ENCODE measurements around the gene GPR158. TPM values are rescaled to one million over a fixed set of nuclear protein-coding genes. Genes with fewer than 3 reads are reported as not detected.
A peak's percentile ranks its signal among the peaks of the same experiment; 100 is the strongest.

The GPR158 gene
- total RNA-seq, 1 experiment from 2014 or later: 0.24 TPM

DNA sequence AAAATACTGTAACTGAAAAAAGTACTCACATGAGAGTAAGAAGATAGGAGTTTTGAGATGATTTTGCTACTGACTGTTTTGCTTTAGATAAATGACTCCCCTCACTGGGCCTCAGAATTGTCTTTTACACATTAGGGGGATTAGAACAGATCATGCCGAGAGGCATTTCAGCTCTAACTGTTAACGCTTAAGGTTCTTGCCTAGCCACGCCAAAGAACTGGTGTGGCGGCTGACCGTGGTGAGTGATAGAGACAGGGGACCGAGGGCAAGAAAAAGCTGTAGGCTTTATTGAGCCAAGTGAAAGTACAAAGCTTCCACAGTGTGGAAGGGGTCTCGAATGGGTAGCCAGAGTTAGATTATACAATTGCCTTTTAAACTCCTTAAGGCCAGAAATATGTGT, 390.8 kb downstream of the GPR158 start:
- Histone ChIP-seq H4K20me1 (ENCODE audit: control insufficient read depth, insufficient read depth, insufficient read length) (no peaks in the 10 kb centered on the region), H3K23ac (ENCODE audit: insufficient read length, low read depth, low read length) (no peak overlapping the region), H3K23me2 (ENCODE audit: insufficient read length, low read depth, low read length, poor library complexity, severe bottlenecking) (no peaks in the 10 kb centered on the region), H3K9ac (ENCODE audit: extremely low read depth, insufficient read length, low read length) (no peak overlapping the region), H2BK12ac (ENCODE audit: insufficient read length, low read depth, low read length) (no peak overlapping the region), H3K18ac (ENCODE audit: insufficient read length, low read depth, low read length) (no peak overlapping the region), H4K5ac (ENCODE audit: insufficient read length, low read depth, low read length) (no peak overlapping the region), H3K9me3 (ENCODE audit: control insufficient read depth, low read depth, low read length) (no peaks in the 10 kb centered on the region), H4K91ac (ENCODE audit: insufficient read length, low read depth, low read length) (no peak overlapping the region), H2BK5ac (ENCODE audit: insufficient read length, low read length) (no peak overlapping the region), H2AK5ac (ENCODE audit: insufficient read length, low read length) (no peak overlapping the region), H3K79me2 (ENCODE audit: insufficient read depth, low read length) (no peaks in the 10 kb centered on the region), H2BK120ac (ENCODE audit: low read depth, low read length, poor library complexity, severe bottlenecking) (no peak overlapping the region), H3K27me3 (ENCODE audit: insufficient read depth, low read length) (no peaks in the 10 kb centered on the region), H3K79me1 (ENCODE audit: insufficient read depth, low read depth, low read length, poor library complexity, severe bottlenecking) (no peaks in the 10 kb centered on the region), H3T11ph (ENCODE audit: low read length) (no peak overlapping the region), H3K4me2 (ENCODE audit: insufficient read depth, insufficient read length, low read length) (no peak overlapping the region), H3K4ac (ENCODE audit: low read depth, low read length) (no peak overlapping the region), H3K4me1 (ENCODE audit: insufficient read depth, low read length) (no peaks in the 10 kb centered on the region), H3K56ac (ENCODE audit: insufficient read length, low read depth, low read length) (no peak overlapping the region), H4K8ac (replicated peaks; ENCODE audit: insufficient read length, low read depth, low read length) (no peak overlapping the region), H2BK15ac (ENCODE audit: low read depth, low read length) (no peak overlapping the region), H3K27ac (ENCODE audit: insufficient read length, low read depth, low read length) (no peak overlapping the region), H2BK20ac (ENCODE audit: low read depth, low read length, poor library complexity, severe bottlenecking) (no peak overlapping the region), H3K14ac (ENCODE audit: insufficient read depth, low read length) (no peak overlapping the region), H2AFZ (ENCODE audit: low read length) (no peak overlapping the region)
- Mint-ChIP-seq H3K4me3 (no peak overlapping the region), H3K9me3 (no peaks in the 10 kb centered on the region), H3K27ac (peak overlapping the region in 2 of 3 experiments; percentile 9 to 15; a peak in 2 of 7 replicates), H3K27me3 (ENCODE audit: low read depth) (no peaks in the 10 kb centered on the region), H3K4me1 (peaks cover 23 to 33% of the 10 kb centered on the region in 2 experiments), H3K36me3 (ENCODE audit: insufficient read depth in 1 of 3, low read depth in 3 of 3) (no peaks in the 10 kb centered on the region)
- DNase-seq: no peak
- no CpG with 5 or more reads among the region's 7 CpGs for WGBS (ENCODE audit: extremely low coverage, insufficient read length, low lambda C conversion rate)
- TF ChIP-seq, protein P1, sequence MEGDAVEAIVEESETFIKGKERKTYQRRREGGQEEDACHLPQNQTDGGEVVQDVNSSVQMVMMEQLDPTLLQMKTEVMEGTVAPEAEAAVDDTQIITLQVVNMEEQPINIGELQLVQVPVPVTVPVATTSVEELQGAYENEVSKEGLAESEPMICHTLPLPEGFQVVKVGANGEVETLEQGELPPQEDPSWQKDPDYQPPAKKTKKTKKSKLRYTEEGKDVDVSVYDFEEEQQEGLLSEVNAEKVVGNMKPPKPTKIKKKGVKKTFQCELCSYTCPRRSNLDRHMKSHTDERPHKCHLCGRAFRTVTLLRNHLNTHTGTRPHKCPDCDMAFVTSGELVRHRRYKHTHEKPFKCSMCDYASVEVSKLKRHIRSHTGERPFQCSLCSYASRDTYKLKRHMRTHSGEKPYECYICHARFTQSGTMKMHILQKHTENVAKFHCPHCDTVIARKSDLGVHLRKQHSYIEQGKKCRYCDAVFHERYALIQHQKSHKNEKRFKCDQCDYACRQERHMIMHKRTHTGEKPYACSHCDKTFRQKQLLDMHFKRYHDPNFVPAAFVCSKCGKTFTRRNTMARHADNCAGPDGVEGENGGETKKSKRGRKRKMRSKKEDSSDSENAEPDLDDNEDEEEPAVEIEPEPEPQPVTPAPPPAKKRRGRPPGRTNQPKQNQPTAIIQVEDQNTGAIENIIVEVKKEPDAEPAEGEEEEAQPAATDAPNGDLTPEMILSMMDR (conservative IDR thresholded peaks at IDR 0.05): no peak
